Right lobe of liver (tissue), 4 donors: ENCODE measurements around the gene CHMP2A.

Experiments
- POLR2A ChIP-seq: fragments of 450-650 bp; IDR thresholded peaks from one replicate; pipeline ENCODE4 v1.6.1; 2017; ENCODE audit warnings: antibody characterized with exemption, mild to moderate bottlenecking
- TF ChIP-seq, protein P1 (sequence below), 4 donors: fragments of 200-600 bp in 3 of 4; fragments of 450-650 bp in 1 of 4; IDR thresholded peaks; one replicate each; pipeline versions ENCODE4 v1.5.1 to v1.8.0; 2016 to 2022; ENCODE audit warnings: antibody characterized with exemption in 4 of 4, mild to moderate bottlenecking in 2 of 4
- donor health status: DM: no; HTN: no; CAD: no.
- donor health status: DM: no; HTN: no; CAD: no.
- donor health status: DM: no; HTN: yes; CAD: no.

- TF ChIP-seq, protein P1, sequence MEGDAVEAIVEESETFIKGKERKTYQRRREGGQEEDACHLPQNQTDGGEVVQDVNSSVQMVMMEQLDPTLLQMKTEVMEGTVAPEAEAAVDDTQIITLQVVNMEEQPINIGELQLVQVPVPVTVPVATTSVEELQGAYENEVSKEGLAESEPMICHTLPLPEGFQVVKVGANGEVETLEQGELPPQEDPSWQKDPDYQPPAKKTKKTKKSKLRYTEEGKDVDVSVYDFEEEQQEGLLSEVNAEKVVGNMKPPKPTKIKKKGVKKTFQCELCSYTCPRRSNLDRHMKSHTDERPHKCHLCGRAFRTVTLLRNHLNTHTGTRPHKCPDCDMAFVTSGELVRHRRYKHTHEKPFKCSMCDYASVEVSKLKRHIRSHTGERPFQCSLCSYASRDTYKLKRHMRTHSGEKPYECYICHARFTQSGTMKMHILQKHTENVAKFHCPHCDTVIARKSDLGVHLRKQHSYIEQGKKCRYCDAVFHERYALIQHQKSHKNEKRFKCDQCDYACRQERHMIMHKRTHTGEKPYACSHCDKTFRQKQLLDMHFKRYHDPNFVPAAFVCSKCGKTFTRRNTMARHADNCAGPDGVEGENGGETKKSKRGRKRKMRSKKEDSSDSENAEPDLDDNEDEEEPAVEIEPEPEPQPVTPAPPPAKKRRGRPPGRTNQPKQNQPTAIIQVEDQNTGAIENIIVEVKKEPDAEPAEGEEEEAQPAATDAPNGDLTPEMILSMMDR (IDR thresholded peaks at IDR 0.05) = no peak
- no peak for TF ChIP-seq POLR2A
Measured at GRCh38 chr19:58582985-58583384, 28.1 kb upstream of the CHMP2A start.
